Subcutaneous adipose tissue (tissue), 4 donors: ENCODE measurements around the gene LRRC4C. TPM values are rescaled to one million over a fixed set of nuclear protein-coding genes. Genes with fewer than 3 reads are reported as not detected.

Experiments
- CTCF ChIP-seq: fragments of 450-650 bp; IDR thresholded peaks from one replicate; pipeline ENCODE4 v1.5.1; 2016; ENCODE audit warnings: low read depth, mild to moderate bottlenecking, control low read depth, antibody characterized with exemption, moderate library complexity
- total RNA-seq, 4 donors: library from RNA; depleted of rRNA; stranded (reverse); fragments of >200 nt; gene quantifications; one replicate each; pipeline ENCODE4 v1.1.0, GENCODE V29; 2016

LRRC4C gene
- 1 to 10 TPM in 2 of 4 donors, under 1 TPM in 1, not detected in 1; 0.16 to 1.3 (median 1.0) TPM for total RNA-seq

- TF ChIP-seq CTCF: no peak
These were observed at the start of gene LRRC4C for GRCh38 chr11:41459465-41460401. LRRC4C (minus strand) TSS chr11:41459652.

DNA sequence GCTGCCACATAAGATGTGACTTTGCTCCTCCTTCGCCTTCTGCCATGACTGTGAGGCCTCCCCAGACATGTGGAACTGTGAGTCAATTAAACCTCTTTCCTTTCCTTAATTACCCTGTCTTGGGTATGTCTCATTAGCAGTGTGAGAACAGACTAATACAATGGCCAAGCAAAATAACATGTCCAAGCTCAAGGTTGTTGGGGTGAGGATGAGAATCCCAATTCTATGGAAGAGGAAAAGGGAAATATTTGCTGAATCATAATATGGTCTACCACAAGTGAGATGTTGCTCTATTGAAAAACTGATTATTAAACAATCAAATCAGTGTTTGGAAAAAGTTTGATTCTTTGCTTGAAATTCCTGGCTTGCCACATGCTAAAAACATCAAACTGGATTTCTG is 48.7 kb upstream of the LRRC4C start:
- no peak for TF ChIP-seq CTCF

- no peak for TF ChIP-seq CTCF
These were observed 40.0 kb upstream of the LRRC4C start for GRCh38 chr11:41499429-41499828.

GRCh38 chr11:41498726-41499125 is 39.3 kb upstream of the LRRC4C start:
- no peak for TF ChIP-seq CTCF

DNA sequence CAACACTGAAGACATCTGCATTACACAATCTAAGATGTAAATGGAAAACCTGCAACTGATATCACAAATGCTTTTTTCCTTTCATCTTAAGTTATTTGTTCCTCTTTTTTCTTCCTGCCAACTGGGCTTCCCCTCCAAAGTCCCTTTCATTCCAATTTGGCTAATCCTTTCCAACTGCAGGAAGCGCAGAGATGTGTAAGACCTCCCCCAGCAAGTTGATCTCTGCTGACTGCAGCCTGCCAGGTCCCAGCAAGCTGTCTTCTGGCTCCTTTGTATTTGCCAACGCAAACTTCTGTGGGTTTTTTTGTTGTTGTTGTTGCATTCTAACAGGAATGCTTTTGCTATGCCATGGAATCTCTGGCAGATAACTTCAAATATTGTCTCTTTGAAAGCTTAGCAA is 38.5 kb upstream of the LRRC4C start:
- no peak for TF ChIP-seq CTCF

- TF ChIP-seq CTCF: no peak
These were observed 35.3 kb upstream of the LRRC4C start for GRCh38 chr11:41494716-41495115.

DNA sequence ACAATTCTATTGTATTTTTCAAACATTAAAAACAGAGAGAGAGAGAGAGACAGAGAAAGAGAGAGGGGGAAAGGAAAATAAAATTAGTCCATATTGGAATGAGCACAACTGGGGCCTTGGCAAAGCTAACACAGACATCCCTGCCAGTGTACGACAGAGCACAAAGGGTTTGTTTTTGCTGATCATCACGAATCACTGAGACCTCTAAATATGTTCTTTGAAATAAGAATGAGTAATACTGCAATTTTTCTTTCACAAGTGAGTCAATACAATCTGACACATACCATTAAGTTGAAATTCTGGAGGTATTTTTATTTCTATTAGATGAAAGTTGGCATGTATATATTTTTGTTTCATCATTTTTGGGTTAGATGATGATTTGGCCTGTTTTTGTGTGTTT is 27.0 kb upstream of the LRRC4C start:
- TF ChIP-seq CTCF: no peak
